Stomach (tissue), 9 donors: ENCODE data around the gene DLG2. TPM values are rescaled to one million over a fixed set of nuclear protein-coding genes. Genes with fewer than 3 reads are reported as not detected.

Source experiments
- DNase-seq, 2 donors: peaks; one replicate each; pipeline versions ENCODE4 v3.0.0 to v3.0.0-alpha.2; 2013 to 2019
- H3K27ac ChIP-seq, 5 donors: fragments of 200-600 bp in 4 of 5; sonication (generic) in 4 of 5; one replicate each; pipeline ENCODE4 v1.5.1; 2013 to 2019; ENCODE audit warnings: mild to moderate bottlenecking in 1 of 5, moderate library complexity in 1 of 5
- H3K27me3 ChIP-seq, 3 donors: fragments of 200-600 bp; sonication (generic); one replicate each; pipeline ENCODE4 v1.5.1; 2017 to 2019; ENCODE audit warnings: mixed run types in 1 of 3
- H3K36me3 ChIP-seq, 4 donors: fragments of 200-600 bp; sonication (generic); 1 replicate in 3 of 4; 2 replicates in 1 of 4; pipeline ENCODE4 v1.5.1; 2016 to 2019
- H3K4me1 ChIP-seq, 4 donors: fragments of 200-600 bp; sonication (generic); one replicate each; pipeline ENCODE4 v1.5.1; 2016 to 2019
- H3K4me3 ChIP-seq, 4 donors: fragments of 200-600 bp; sonication (generic) in 3 of 4; one replicate each; pipeline ENCODE4 v1.5.1; 2016 to 2019; ENCODE audit warnings: mild to moderate bottlenecking in 1 of 4
- H3K9me3 ChIP-seq, 4 donors: fragments of 200-600 bp; sonication (generic); one replicate each; pipeline ENCODE4 v1.5.1; 2016 to 2019
- EP300 ChIP-seq: sonication (generic); formaldehyde crosslinking; IDR thresholded peaks from one replicate; pipeline ENCODE4 v1.6.1; 2017; ENCODE audit warnings: antibody characterized with exemption
- POLR2A ChIP-seq, 4 donors: fragments of 450-650 bp; IDR thresholded peaks; one replicate each; pipeline ENCODE4 v1.6.1; 2016; ENCODE audit warnings: antibody characterized with exemption in 4 of 4, control low read depth in 2 of 4, mild to moderate bottlenecking in 1 of 4, moderate library complexity in 1 of 4
- POLR2AphosphoS5 ChIP-seq, 3 donors: sonication (generic); formaldehyde crosslinking; IDR thresholded peaks; one replicate each; pipeline ENCODE4 v1.6.1; 2016; ENCODE audit warnings: antibody characterized with exemption in 3 of 3
- whole genome bisulfite sequencing, 5 donors: extraction: QIAGEN DNeasy Blood & Tissue Kit in 3 of 5; methylation state at CpG; one replicate each; pipeline versions ENCODE4 v1.1.5 to v1.1.7; 2013 to 2018; 5-methylcytosine and 5-hydroxymethylcytosine counted together
- intact Hi-C: fragments of 100-400 bp; cut with DNase I; formaldehyde crosslinking; loops from one replicate; pipeline ENCODE4 v1.15.1; 2023; ENCODE audit warnings: low total_unique reads
- polyA plus RNA-seq, 3 donors: library from polyadenylated mRNA; stranded (reverse); fragments of 200-250 nt; gene quantifications; one replicate each; pipeline ENCODE4 v1.2.3, GENCODE V29; 2013
- total RNA-seq, 5 donors: library from RNA; depleted of rRNA; stranded (reverse); fragments of >200 nt; gene quantifications; one replicate each; pipeline versions ENCODE4 v1.1.0 to v1.2.3, GENCODE V29; 2014 to 2016
- TF ChIP-seq, protein P1 (sequence below), 7 experiments: fragments of 450-650 bp in 4 of 7; fragments of 200-600 bp in 3 of 7; sonication (generic) in 3 of 7; IDR thresholded peaks; one replicate each; pipeline ENCODE4 v1.5.1; 2016 to 2019; ENCODE audit warnings: antibody characterized with exemption in 7 of 7, control low read depth in 2 of 7, mild to moderate bottlenecking in 1 of 7
- donor health status: healthy with polysubstance abuse.
- donor health status: Bipolar disorder and iron deficiency.
- donor health status: healthy.

Gene DLG2
- total and polyA plus RNA-seq, 8 donors = 1.3 to 19.1 (median 3.5) TPM

DNA sequence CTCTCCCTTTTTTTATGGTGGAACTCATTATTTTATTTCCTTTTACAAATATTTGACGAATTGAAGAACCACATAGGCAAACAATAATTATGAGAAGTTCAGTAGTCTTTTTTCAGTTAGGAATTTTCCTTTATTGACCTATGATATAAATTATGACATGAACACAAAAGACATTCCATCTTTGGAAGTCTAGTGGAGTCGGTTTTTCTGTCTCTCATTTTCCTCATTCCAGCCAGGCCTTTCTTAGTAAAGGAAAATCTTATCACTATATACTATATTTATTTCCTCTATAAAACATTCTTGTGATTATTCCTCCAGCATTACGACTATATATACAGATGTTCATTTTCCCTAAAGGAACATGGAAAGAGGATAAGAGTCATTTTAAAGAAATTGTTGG lies 1046.1 kb downstream of the DLG2 start:
- no peak for DNase-seq
- TF ChIP-seq EP300 (no peak), POLR2A (IDR thresholded peaks at IDR 0.05) (no peak), POLR2AphosphoS5 (IDR thresholded peaks at IDR 0.05) (no peak)
- TF ChIP-seq, protein P1, sequence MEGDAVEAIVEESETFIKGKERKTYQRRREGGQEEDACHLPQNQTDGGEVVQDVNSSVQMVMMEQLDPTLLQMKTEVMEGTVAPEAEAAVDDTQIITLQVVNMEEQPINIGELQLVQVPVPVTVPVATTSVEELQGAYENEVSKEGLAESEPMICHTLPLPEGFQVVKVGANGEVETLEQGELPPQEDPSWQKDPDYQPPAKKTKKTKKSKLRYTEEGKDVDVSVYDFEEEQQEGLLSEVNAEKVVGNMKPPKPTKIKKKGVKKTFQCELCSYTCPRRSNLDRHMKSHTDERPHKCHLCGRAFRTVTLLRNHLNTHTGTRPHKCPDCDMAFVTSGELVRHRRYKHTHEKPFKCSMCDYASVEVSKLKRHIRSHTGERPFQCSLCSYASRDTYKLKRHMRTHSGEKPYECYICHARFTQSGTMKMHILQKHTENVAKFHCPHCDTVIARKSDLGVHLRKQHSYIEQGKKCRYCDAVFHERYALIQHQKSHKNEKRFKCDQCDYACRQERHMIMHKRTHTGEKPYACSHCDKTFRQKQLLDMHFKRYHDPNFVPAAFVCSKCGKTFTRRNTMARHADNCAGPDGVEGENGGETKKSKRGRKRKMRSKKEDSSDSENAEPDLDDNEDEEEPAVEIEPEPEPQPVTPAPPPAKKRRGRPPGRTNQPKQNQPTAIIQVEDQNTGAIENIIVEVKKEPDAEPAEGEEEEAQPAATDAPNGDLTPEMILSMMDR (IDR thresholded peaks at IDR 0.05) = no peak
- no peaks in the 10 kb centered on the region for H3K36me3 ChIP-seq
- intact Hi-C loops = no loop called here
- H3K27me3 ChIP-seq = no peaks in the 10 kb centered on the region
- H3K4me3 ChIP-seq = no peak overlapping the region
- no peaks in the 10 kb centered on the region for H3K9me3 ChIP-seq
- H3K4me1 ChIP-seq = no peaks in the 10 kb centered on the region
- WGBS, 5 donors = 23 to 41% (median 31%) methylated on average over 3 of the region's 3 CpGs
- H3K27ac ChIP-seq = no peak overlapping the region

DNA sequence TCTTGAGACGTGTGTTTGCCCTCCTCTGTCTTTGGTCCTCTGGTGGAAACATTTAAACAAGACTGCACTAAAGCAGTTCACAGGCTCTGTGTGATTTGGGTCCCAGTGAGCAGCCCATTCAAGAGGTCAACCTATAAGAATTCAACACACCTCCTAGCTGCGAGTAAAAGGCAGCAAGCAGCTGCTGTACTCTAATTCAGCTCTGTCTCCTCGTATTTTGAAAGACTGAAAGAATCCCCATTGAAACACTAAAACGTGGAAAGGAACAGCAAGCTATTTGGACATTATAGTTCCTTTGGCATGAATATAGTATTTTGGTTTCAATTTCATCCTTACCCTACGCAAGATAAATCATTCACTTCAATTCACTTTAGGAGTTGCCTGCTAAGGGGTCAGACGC lies 1046.7 kb downstream of the DLG2 start:
- H3K27ac ChIP-seq = no peak overlapping the region

DNA sequence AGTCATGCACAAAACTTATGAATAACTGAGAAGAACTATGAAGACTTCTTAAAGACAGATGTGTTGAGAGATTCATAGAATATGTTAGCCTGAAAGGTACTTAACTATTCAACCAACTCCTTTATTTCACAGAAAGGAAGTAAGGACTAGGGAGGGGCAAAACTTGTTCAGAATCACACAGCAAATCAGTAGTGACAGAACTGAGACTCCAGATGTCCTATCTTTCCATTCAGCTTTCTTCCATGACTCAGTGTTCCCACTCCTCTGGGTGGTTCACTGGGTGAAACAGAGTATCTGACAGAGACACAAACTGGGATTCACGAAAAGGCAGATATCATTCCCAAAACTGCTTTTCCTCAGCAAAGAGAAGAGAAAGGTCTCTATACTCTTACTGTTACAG lies 1053.3 kb downstream of the DLG2 start:
- WGBS, 5 donors = 90 to 100% (median 94%) methylated on average over 1 of the region's 1 CpG
- no peak for DNase-seq
- no peak overlapping the region for H3K4me3 ChIP-seq
- TF ChIP-seq, protein P1 (IDR thresholded peaks at IDR 0.05) = no peak
- TF ChIP-seq POLR2AphosphoS5 (IDR thresholded peaks at IDR 0.05) = no peak
- no peaks in the 10 kb centered on the region for H3K27me3 ChIP-seq
- no peaks in the 10 kb centered on the region for H3K4me1 ChIP-seq
- H3K36me3 ChIP-seq = no peaks in the 10 kb centered on the region
- no peak overlapping the region for H3K27ac ChIP-seq
- intact Hi-C loops = no loop called here
- H3K9me3 ChIP-seq = peaks cover 0 to 2% (median 1%) of the 10 kb centered on the region in 4 donors

More for the DNA sequence above, 1046.7 kb downstream of the DLG2 start:
- Histone ChIP-seq H3K9me3 (no peaks in the 10 kb centered on the region), H3K4me1 (no peaks in the 10 kb centered on the region), H3K36me3 (no peaks in the 10 kb centered on the region), H3K4me3 (no peak overlapping the region), H3K27me3 (no peaks in the 10 kb centered on the region)
- 59 to 75% (median 66%) methylated on average over 6 of the region's 6 CpGs for WGBS, 5 donors
- TF ChIP-seq POLR2A (IDR thresholded peaks at IDR 0.05) (no peak), EP300 (no peak), POLR2AphosphoS5 (IDR thresholded peaks at IDR 0.05) (no peak)
- TF ChIP-seq, protein P1 (IDR thresholded peaks at IDR 0.05) = no peak
- intact Hi-C loops = no loop called here
- no peak for DNase-seq

DNA sequence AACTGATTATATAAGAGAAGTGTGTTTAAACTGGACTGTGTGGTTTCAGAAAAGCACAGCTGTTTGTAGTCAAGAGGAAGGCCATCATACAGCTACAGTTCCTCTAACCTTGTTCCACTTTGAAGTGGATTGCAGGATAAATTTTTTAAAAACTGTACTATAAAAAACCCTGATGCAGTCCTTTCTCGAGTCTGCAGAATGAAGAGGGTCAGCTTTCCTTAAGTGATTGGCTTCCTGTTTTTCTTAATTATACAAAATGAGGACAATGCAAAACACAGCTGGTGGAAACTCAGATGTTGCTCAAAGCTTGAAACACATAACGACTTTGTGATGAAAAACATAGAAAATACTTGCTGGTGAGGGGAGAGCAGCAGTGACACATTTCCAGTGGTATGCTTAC lies 1060.5 kb downstream of the DLG2 start:
- Histone ChIP-seq H3K36me3 (no peaks in the 10 kb centered on the region), H3K27ac (no peak overlapping the region), H3K4me1 (peaks cover 0 to 7% (median 2%) of the 10 kb centered on the region in 4 donors), H3K9me3 (peaks cover 0 to 8% (median 4%) of the 10 kb centered on the region in 4 donors), H3K27me3 (no peaks in the 10 kb centered on the region), H3K4me3 (no peak overlapping the region)
- intact Hi-C loops = no loop called here
- WGBS, 5 donors = 32 to 51% (median 40%) methylated on average over 2 of the region's 2 CpGs
- DNase-seq = no peak
- TF ChIP-seq POLR2AphosphoS5 (IDR thresholded peaks at IDR 0.05) (no peak), POLR2A (IDR thresholded peaks at IDR 0.05) (no peak), EP300 (no peak)
- TF ChIP-seq, protein P1 (IDR thresholded peaks at IDR 0.05) = no peak
